Cerebellar cortex (tissue), 1 donor: ENCODE results near the gene PARPBP.
"Not testable (repeated sequence)": the region's sequence is repeated elsewhere in the genome, so short reads cannot be mapped to it uniquely, and the experiment has no call there.

Source experiments
- DNase-seq: peaks from one replicate; pipeline ENCODE4 v3.0.0-alpha.2; 2015; ENCODE audit warnings: low spot score

The PARPBP gene

GRCh38 chr12:102155206-102155605 lies 35.2 kb downstream of the PARPBP start:
- DNase-seq: not testable (repeated sequence)

- DNase-seq: no peak
These were observed 43.4 kb downstream of the PARPBP start for GRCh38 chr12:102163383-102163782.

GRCh38 chr12:102167821-102168604 lies 48.0 kb downstream of the PARPBP start:
- DNase-seq: no peak

GRCh38 chr12:102169922-102170621 lies 50.1 kb downstream of the PARPBP start:
- DNase-seq: peak; percentile 18

GRCh38 chr12:102171951-102172350 lies 52.0 kb downstream of the PARPBP start:
- no peak for DNase-seq

GRCh38 chr12:102172436-102172835 lies 52.5 kb downstream of the PARPBP start:
- DNase-seq: no peak

GRCh38 chr12:102174117-102174516 lies 54.1 kb downstream of the PARPBP start:
- DNase-seq: no peak

- DNase-seq: no peak
These were observed 54.8 kb downstream of the PARPBP start for GRCh38 chr12:102174761-102175160.

- DNase-seq: no peak
These were observed 62.7 kb downstream of the PARPBP start for GRCh38 chr12:102182635-102183034.

- DNase-seq: no peak
These were observed 75.8 kb downstream of the PARPBP start for GRCh38 chr12:102195826-102196225.

GRCh38 chr12:102197789-102198188 lies 77.8 kb downstream of the PARPBP start, which contains the start of gene PMCH:
PMCH (minus strand) TSS chr12:102197833; CDS start chr12:102197770, 63 bp downstream.
- DNase-seq: no peak

- DNase-seq: no peak
These were observed 81.6 kb downstream of the PARPBP start for GRCh38 chr12:102201436-102202061.

GRCh38 chr12:102202556-102202955 lies 82.6 kb downstream of the PARPBP start:
- DNase-seq: no peak

- no peak for DNase-seq
These were observed 84.0 kb downstream of the PARPBP start for GRCh38 chr12:102204025-102204424.

GRCh38 chr12:102215992-102216691 lies 96.2 kb downstream of the PARPBP start:
- no peak for DNase-seq

GRCh38 chr12:102220736-102221135 lies 100.8 kb downstream of the PARPBP start:
- DNase-seq: no peak

GRCh38 chr12:102227954-102228353 lies 108.0 kb downstream of the PARPBP start:
- DNase-seq: no peak

- no peak for DNase-seq
These were observed 112.1 kb downstream of the PARPBP start for GRCh38 chr12:102232036-102232435.

- DNase-seq: no peak
These were observed 112.5 kb downstream of the PARPBP start for GRCh38 chr12:102232446-102232845.

GRCh38 chr12:102234599-102234998 lies 114.6 kb downstream of the PARPBP start:
- DNase-seq: no peak

GRCh38 chr12:102240859-102241258 lies 120.9 kb downstream of the PARPBP start:
- not testable (repeated sequence) for DNase-seq
